ENCODE results near the gene RHBDL3.

GRCh38 chr17:32297860-32298259 lies 32.2 kb downstream of the RHBDL3 start:
- TF ChIP-seq CTCF (IDR thresholded peaks at IDR 0.05) (no peak), HES2 (IDR thresholded peaks at IDR 0.05) (no peak), ELK1 (IDR thresholded peaks at IDR 0.05; ENCODE audit: low read depth, low read length) (no peak), USF2 (IDR thresholded peaks at IDR 0.05) (no peak), MAX (IDR thresholded peaks at IDR 0.05) (no peak), TFCP2L1 (CRISPR knock-in tag; IDR thresholded peaks at IDR 0.05) (no peak), HMGXB4 (CRISPR knock-in tag; IDR thresholded peaks at IDR 0.05; ENCODE audit: borderline replicate concordance) (no peak), JUNB (IDR thresholded peaks at IDR 0.05) (no peak), KDM5A (IDR thresholded peaks at IDR 0.05) (no peak)

Measured in A549 (cell line).